Amniotic epithelial cell (primary cell): Measurements from ENCODE around the gene SYT12.
"Not testable (repeated sequence)": the region's sequence is repeated elsewhere in the genome, so short reads cannot be mapped to it uniquely, and the experiment has no call there.

Source experiments
- DNase-seq: peaks from one replicate; pipeline ENCODE4 v3.0.0-alpha.2; 2010; ENCODE audit warnings: low read depth

The SYT12 gene

GRCh38 chr11:66996609-66997273, 26.2 kb upstream of the SYT12 start:
- DNase-seq, result peak; percentile 84

GRCh38 chr11:66999555-66999954, 23.4 kb upstream of the SYT12 start:
- no peak for DNase-seq

GRCh38 chr11:67001332-67001731, 21.6 kb upstream of the SYT12 start:
- no peak for DNase-seq

- no peak for DNase-seq
Observed at GRCh38 chr11:67002297-67002913, 20.5 kb upstream of the SYT12 start.

GRCh38 chr11:67002921-67003411, 20.0 kb upstream of the SYT12 start:
- no peak for DNase-seq

GRCh38 chr11:67005200-67005599, 17.7 kb upstream of the SYT12 start:
- not testable (repeated sequence) for DNase-seq

GRCh38 chr11:67006029-67006884, 16.7 kb upstream of the SYT12 start:
- DNase-seq, result peak; percentile 32

- DNase-seq, result no peak
Observed at GRCh38 chr11:67007126-67007525, 15.8 kb upstream of the SYT12 start.

GRCh38 chr11:67010296-67010905, 12.5 kb upstream of the SYT12 start:
- DNase-seq, result no peak

- no peak for DNase-seq
Observed at GRCh38 chr11:67013511-67014045, 9.4 kb upstream of the SYT12 start.

GRCh38 chr11:67014343-67014742, 8.6 kb upstream of the SYT12 start:
- no peak for DNase-seq

- DNase-seq, result no peak
Observed at GRCh38 chr11:67015048-67015447, 7.9 kb upstream of the SYT12 start.

GRCh38 chr11:67016550-67016949, 6.4 kb upstream of the SYT12 start:
- no peak for DNase-seq

- no peak for DNase-seq
Observed at GRCh38 chr11:67020949-67021348, 2.0 kb upstream of the SYT12 start.

GRCh38 chr11:67022341-67022933, 497 bp upstream of the SYT12 start:
- peak; percentile 56 for DNase-seq

GRCh38 chr11:67023957-67024353, 1.0 kb downstream of the SYT12 start:
- DNase-seq, result no peak

- no peak for DNase-seq
Observed at GRCh38 chr11:67024410-67024809, 1.5 kb downstream of the SYT12 start.

GRCh38 chr11:67024966-67025365, 2.0 kb downstream of the SYT12 start:
- no peak for DNase-seq

GRCh38 chr11:67025750-67026149, 2.8 kb downstream of the SYT12 start:
- no peak for DNase-seq

GRCh38 chr11:67026941-67027340, 4.0 kb downstream of the SYT12 start:
- DNase-seq, result no peak

GRCh38 chr11:67027483-67027930, 4.6 kb downstream of the SYT12 start:
- no peak for DNase-seq
